Bronchial epithelial cell (primary cell): Measurements from ENCODE around the gene DNM3. TPM values are rescaled to one million over a fixed set of nuclear protein-coding genes. Genes with fewer than 3 reads are reported as not detected.

ENCODE experiments used
- DNase-seq: peaks from one replicate; pipeline ENCODE4 v3.0.0-alpha.2; 2010; ENCODE audit warnings: low read depth
- FAIRE-seq: peaks from 2 replicates; lab custom pipeline; 2011; peaks lifted over from hg19 to GRCh38; lab: Jason Lieb, UNC
- H3K27me3 ChIP-seq: 2 replicates; pipeline ENCODE4 v1.5.1; 2011; ENCODE audit warnings: low read length; ENCODE audit not compliant: control insufficient read depth, insufficient read depth
- H3K36me3 ChIP-seq: 2 replicates; pipeline ENCODE4 v1.5.1; 2011; ENCODE audit warnings: low read length; ENCODE audit not compliant: control insufficient read depth, insufficient read depth
- H3K4me3 ChIP-seq: 2 replicates; pipeline ENCODE4 v1.5.1; 2011; ENCODE audit warnings: mild to moderate bottlenecking, low read depth, low read length, control low read depth
- total RNA-seq: library from RNA; depleted of rRNA; stranded (reverse); fragments of >200 nt; gene quantifications from 2 replicates; pipeline ENCODE4 v1.2.1, GENCODE V29; 2014
- TF ChIP-seq, protein P1 (sequence below): IDR thresholded peaks from 2 replicates; pipeline ENCODE4 v1.5.1; 2011; ENCODE audit warnings: mild to moderate bottlenecking, moderate library complexity, low read length, control low read depth, inconsistent platforms; ENCODE audit not compliant: insufficient read depth, severe bottlenecking

Gene DNM3
- total RNA-seq, 1 donor from 2014 or later: 1.3 TPM

- TF ChIP-seq, protein P1, sequence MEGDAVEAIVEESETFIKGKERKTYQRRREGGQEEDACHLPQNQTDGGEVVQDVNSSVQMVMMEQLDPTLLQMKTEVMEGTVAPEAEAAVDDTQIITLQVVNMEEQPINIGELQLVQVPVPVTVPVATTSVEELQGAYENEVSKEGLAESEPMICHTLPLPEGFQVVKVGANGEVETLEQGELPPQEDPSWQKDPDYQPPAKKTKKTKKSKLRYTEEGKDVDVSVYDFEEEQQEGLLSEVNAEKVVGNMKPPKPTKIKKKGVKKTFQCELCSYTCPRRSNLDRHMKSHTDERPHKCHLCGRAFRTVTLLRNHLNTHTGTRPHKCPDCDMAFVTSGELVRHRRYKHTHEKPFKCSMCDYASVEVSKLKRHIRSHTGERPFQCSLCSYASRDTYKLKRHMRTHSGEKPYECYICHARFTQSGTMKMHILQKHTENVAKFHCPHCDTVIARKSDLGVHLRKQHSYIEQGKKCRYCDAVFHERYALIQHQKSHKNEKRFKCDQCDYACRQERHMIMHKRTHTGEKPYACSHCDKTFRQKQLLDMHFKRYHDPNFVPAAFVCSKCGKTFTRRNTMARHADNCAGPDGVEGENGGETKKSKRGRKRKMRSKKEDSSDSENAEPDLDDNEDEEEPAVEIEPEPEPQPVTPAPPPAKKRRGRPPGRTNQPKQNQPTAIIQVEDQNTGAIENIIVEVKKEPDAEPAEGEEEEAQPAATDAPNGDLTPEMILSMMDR: no peak
- FAIRE-seq (no peak), DNase-seq (no peak)
- H3K4me3 ChIP-seq: no peak within 1 kb of the TSS
- no peaks in the 10 kb centered on the region for H3K27me3 ChIP-seq
- H3K36me3 ChIP-seq: no peaks in the 10 kb centered on the region
These were observed 579.1 kb downstream of the DNM3 start, which contains the start of gene C1orf105 for GRCh38 chr1:172420385-172420784. TSS of gene C1orf105 (plus strand) at chr1:172420685. CDS start at chr1:172420886, 201 bp downstream.

DNA sequence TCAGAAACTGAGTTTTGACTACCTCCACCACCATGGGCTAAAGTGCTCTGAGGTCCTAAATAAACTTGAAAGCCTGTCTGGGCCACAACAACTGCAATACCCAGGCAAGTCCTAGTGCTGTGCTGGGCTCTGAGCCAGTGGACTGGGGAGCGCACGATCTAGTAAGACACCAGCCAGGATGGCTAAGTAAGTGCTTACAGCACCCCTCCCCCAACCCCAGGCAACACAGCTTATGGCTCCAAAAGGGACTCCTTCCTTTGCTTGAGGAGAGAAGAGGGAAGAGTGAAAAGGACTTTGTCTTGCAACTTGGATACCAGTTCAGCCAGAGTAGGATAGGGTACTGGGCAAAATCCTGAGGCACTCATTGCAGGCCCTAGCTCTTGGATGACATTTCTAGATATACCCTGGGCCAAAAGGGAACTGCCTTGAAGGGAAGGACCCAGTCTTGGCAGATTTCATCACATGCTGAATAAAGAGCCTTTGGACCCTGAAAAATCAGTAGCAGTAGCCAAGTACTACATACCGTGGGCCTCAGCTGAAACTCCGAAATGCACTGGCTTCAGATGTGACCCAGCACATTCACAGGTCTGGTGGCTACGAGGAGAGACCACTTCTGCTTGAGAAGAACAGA is 580.8 kb downstream of the DNM3 start:
- TF ChIP-seq, protein P1: no peak
- H3K4me3 ChIP-seq: no peak overlapping the region
- no peaks in the 10 kb centered on the region for H3K27me3 ChIP-seq
- FAIRE-seq: no peak
- DNase-seq: no peak
- H3K36me3 ChIP-seq: no peaks in the 10 kb centered on the region

- H3K4me3 ChIP-seq: no peak overlapping the region
- H3K36me3 ChIP-seq: no peaks in the 10 kb centered on the region
- DNase-seq (peak; percentile 78), FAIRE-seq (no peak)
- TF ChIP-seq, protein P1: no peak
- H3K27me3 ChIP-seq: no peaks in the 10 kb centered on the region
These were observed 582.0 kb downstream of the DNM3 start for GRCh38 chr1:172423336-172423735.

DNA sequence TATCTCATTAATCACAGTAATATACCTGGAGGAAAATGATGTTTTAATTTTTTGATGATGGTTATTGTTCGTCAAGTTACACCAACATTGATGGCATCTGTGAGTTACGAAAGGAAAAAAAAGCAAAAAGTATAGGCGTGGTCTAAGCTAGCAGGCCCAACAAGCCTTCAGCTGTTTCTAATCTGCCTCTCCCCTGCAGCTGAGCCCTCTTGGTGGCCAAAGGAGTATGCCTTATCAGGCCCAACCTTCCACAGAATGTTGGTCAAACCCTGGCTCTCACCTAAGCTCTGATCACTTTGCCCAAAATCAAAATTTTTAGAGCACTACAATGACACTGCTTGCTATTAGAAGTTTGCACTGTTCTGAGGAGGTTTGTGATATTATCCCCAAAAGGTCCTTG is 584.0 kb downstream of the DNM3 start:
- no peak overlapping the region for H3K4me3 ChIP-seq
- TF ChIP-seq, protein P1: no peak
- no peaks in the 10 kb centered on the region for H3K27me3 ChIP-seq
- DNase-seq (no peak), FAIRE-seq (no peak)
- H3K36me3 ChIP-seq: no peaks in the 10 kb centered on the region

- H3K27me3 ChIP-seq: no peaks in the 10 kb centered on the region
- H3K36me3 ChIP-seq: no peaks in the 10 kb centered on the region
- TF ChIP-seq, protein P1: no peak
- no peak overlapping the region for H3K4me3 ChIP-seq
- DNase-seq: no peak
- no peak for FAIRE-seq
These were observed 585.9 kb downstream of the DNM3 start for GRCh38 chr1:172427191-172427590.
